Activated T-helper 1 cell treated with anti-CD3 and anti-CD28 coated beads, Interleukin-12 subunit alpha, Interleukin-12 subunit beta, Interleukin-2, Interleukin-4 antibody, amounts not matched to agents 30 ng/mL and 10 ng/mL and 1 ng/mL, durations not matched to agents 14 hours and 24 hours and 36 hours (primary cell): ENCODE results near the gene SLIT3. TPM values are rescaled to one million over a fixed set of nuclear protein-coding genes. Genes with fewer than 3 reads are reported as not detected.

Source experiments
- DNase-seq: peaks from one replicate; pipeline ENCODE4 v3.0.0; 2021; ENCODE audit warnings: low spot score
- H3K27ac Mint-ChIP-seq: one replicate; pipeline ENCODE4 v1.8.0; 2021; ENCODE audit warnings: mild to moderate bottlenecking, mixed read lengths
- H3K27me3 Mint-ChIP-seq: one replicate; pipeline ENCODE4 v1.8.0; 2022; ENCODE audit warnings: mild to moderate bottlenecking, moderate library complexity, mixed read lengths; ENCODE audit not compliant: insufficient read depth
- H3K36me3 Mint-ChIP-seq: one replicate; pipeline ENCODE4 v1.8.0; 2021; ENCODE audit warnings: low read depth, mixed read lengths
- H3K4me1 Mint-ChIP-seq: one replicate; pipeline ENCODE4 v1.8.0; 2021; ENCODE audit warnings: low read depth, mixed read lengths
- H3K4me3 Mint-ChIP-seq: one replicate; pipeline ENCODE4 v1.8.0; 2021; ENCODE audit warnings: mild to moderate bottlenecking, moderate library complexity, mixed read lengths
- H3K9me3 Mint-ChIP-seq: one replicate; pipeline ENCODE4 v1.8.0; 2021; ENCODE audit warnings: mixed read lengths
- intact Hi-C: fragments of 100-400 bp; cut with micrococcal nuclease; formaldehyde crosslinking; loops from one replicate; pipeline ENCODE4 v1.15.1; 2024
- total RNA-seq: library from RNA; stranded (reverse); gene quantifications from 2 replicates; pipeline ENCODE4 v1.2.3, GENCODE V29; 2022

The SLIT3 gene
- total RNA-seq, 1 donor from 2014 or later = 0.03 TPM

DNA sequence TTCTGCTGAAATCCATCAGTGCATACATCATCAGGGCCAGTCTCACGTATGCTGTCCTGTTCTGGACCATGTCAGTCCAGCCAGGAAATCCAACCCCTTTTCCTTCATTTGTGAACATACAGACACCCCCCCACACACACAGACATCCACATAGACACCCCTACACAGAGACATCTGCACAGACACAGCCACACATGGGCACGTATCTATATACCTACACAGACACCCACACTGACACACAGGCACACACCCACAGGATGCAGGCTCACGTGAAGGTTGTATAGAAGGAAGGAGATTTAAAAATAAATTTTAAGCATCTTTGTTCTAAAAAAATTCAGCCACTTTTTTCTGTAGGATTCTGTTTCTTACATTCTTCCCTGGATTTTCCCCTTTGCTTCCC, 325.6 kb downstream of the SLIT3 start:
- no peaks in the 10 kb centered on the region for H3K36me3 Mint-ChIP-seq
- H3K27ac Mint-ChIP-seq = no peak overlapping the region
- no peak overlapping the region for H3K4me3 Mint-ChIP-seq
- H3K4me1 Mint-ChIP-seq = no peaks in the 10 kb centered on the region
- intact Hi-C loops = no loop called here
- H3K9me3 Mint-ChIP-seq = no peaks in the 10 kb centered on the region
- no peak for DNase-seq
- H3K27me3 Mint-ChIP-seq = peaks cover 7% of the 10 kb centered on the region

DNA sequence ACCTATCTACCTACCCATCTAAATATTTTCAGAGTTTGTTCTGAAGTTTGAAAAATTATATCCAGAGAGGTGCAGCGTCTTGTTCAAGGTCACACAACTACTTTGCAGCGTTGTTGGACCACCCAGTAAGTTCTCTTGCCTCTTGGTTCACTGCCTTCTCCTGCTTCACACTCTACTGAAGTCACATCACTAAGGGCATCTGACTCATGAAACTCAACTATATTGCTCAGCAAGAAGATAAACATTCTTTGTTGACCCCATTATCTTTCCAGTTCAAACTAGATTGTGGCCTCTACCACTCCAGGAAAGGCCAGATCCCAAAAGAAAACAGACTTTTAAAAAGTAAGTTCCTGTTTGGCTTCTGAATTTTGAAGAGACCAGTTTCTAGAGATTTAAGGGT, 326.9 kb downstream of the SLIT3 start:
- Mint-ChIP-seq H3K9me3 (no peaks in the 10 kb centered on the region), H3K27ac (no peak overlapping the region), H3K4me1 (no peaks in the 10 kb centered on the region), H3K36me3 (no peaks in the 10 kb centered on the region), H3K4me3 (no peak overlapping the region), H3K27me3 (peaks cover 5% of the 10 kb centered on the region)
- intact Hi-C loops = no loop called here
- no peak for DNase-seq

DNA sequence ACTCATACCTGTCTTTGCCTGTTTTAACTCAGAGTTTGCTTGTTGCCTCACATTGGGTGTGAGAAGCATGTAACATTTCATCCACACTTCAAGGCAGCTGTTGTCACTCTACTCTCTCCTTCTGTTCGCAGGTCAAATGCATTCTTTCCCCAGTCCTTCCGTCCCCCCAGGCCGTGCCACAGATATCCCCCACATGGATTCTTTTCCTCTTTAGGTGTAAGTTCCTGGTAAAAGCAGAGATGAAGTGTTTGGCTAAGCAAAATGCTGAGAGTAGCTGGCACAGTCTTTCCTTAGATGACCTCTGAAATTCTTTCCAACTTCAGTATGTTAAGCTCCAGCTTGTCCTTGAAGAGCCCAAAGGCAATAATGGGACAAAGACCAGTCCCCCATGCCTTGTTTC, 328.2 kb downstream of the SLIT3 start:
- Mint-ChIP-seq H3K36me3 (no peaks in the 10 kb centered on the region), H3K27ac (no peak overlapping the region), H3K27me3 (peaks cover 5% of the 10 kb centered on the region), H3K4me3 (no peak overlapping the region), H3K4me1 (no peaks in the 10 kb centered on the region), H3K9me3 (no peaks in the 10 kb centered on the region)
- intact Hi-C loops = no loop called here
- DNase-seq = no peak

DNA sequence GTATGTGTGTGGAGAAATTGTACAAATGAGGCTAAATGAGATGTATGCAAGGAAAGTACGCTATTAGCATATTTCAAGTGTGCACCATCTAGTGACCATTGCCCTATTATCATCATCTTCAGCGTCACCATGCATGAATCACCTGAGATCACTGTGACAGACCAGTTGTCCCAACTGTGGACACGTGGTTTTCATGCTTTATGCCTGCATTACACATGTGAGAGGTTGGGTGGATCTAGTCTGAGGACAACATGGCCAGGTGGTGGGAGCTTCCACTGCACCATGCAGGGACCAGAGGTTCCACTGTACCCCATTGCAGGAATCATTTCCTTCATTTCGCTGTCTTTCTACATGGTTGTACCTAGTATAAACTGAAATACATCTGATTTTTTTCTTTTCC, 329.8 kb downstream of the SLIT3 start:
- intact Hi-C loops = no loop called here
- Mint-ChIP-seq H3K36me3 (no peaks in the 10 kb centered on the region), H3K27ac (no peak overlapping the region), H3K27me3 (peaks cover 5% of the 10 kb centered on the region), H3K4me1 (no peaks in the 10 kb centered on the region), H3K9me3 (no peaks in the 10 kb centered on the region), H3K4me3 (no peak overlapping the region)
- DNase-seq = no peak

DNA sequence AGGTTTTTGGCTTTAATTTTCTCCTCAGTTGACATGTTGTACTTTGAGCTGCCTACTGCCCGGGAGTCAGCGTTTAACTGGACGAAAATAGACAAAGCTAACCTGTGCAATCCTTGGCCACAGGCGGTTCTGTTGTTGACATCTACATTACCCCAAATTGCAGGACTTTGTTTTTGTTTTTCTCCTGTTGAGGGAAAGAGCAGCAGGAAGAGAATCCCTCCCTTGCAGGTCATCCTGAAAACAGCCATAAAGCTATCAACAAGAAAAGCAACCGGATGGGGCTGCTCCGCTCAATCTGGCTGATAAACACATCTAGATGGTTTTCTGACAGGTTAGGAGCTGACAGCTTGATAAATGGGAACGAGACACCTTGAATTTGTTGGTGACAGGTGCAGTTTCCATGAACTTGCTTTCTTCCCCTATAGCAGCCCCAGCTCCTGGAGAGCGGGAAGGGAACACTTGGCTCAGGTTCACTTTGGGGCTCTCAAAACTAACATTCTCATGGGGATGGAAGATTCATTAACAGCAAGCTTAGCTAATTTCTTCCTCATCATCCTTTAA, 331.5 kb downstream of the SLIT3 start:
- H3K27me3 Mint-ChIP-seq = peaks cover 2% of the 10 kb centered on the region
- H3K36me3 Mint-ChIP-seq = no peaks in the 10 kb centered on the region
- DNase-seq = no peak
- intact Hi-C loops = no loop called here
- H3K27ac Mint-ChIP-seq = no peak overlapping the region
- no peak overlapping the region for H3K4me3 Mint-ChIP-seq
- no peaks in the 10 kb centered on the region for H3K4me1 Mint-ChIP-seq
- no peaks in the 10 kb centered on the region for H3K9me3 Mint-ChIP-seq

DNA sequence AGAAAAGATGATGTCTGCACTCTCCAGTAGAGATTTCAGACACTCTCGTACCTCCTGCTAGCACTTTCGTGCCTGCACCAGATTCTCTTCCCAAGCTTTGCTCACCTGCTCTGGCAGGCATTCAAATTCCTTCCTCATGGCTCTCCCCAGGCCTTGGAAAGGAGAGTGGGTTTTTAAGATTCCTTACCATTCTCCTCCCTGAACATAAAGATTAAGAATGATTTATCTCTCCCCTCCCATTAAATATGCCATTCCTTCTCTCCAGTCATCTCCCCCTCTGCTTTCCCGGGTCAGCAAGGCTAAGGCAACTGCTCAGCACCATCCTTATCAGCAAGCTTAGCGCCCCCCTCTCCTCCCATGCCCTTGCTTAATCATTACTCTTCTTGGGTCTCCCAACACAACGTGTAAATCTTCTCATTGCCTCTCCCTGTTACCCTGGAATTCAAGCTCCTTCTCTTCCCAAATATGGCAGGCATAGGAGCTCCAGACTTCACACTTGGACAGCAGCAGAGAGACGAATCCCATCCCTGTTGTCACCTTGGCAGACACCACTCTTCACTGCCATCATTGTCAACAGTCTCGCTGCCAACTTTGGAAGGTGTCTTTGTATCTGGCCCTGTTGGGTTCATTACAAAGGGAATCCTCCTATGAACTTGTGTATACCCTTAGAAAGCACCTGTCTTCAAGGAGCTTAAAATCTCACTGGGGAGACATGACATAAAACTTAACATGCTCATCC, 332.9 kb downstream of the SLIT3 start:
- Mint-ChIP-seq H3K27me3 (peaks cover 5% of the 10 kb centered on the region), H3K27ac (no peak overlapping the region), H3K4me3 (no peak overlapping the region), H3K4me1 (no peaks in the 10 kb centered on the region), H3K36me3 (no peaks in the 10 kb centered on the region), H3K9me3 (no peaks in the 10 kb centered on the region)
- intact Hi-C loops = no loop called here
- no peak for DNase-seq

DNA sequence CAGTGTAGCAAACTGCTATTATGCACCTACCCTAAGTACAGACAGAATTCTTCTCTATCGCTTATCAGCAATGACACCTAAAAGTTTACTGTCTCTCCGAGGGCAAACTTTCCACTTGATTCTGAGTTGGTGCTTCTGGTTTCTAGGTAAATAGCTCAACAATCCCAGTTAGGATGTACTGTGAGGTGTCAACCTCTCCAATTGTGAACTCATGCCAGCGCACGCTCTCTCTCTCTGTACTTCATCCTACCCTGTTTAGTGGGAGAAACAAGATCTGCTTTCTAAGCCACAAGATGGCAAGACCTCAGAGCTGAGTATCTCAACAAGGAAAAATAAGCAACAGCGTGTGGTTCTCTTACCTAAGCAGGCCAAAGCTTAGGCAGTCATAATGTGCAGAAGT, 335.3 kb downstream of the SLIT3 start:
- Mint-ChIP-seq H3K9me3 (no peaks in the 10 kb centered on the region), H3K27me3 (peaks cover 2% of the 10 kb centered on the region), H3K27ac (no peak overlapping the region), H3K36me3 (no peaks in the 10 kb centered on the region), H3K4me1 (no peaks in the 10 kb centered on the region), H3K4me3 (no peak overlapping the region)
- intact Hi-C loops = no loop called here
- DNase-seq = no peak

DNA sequence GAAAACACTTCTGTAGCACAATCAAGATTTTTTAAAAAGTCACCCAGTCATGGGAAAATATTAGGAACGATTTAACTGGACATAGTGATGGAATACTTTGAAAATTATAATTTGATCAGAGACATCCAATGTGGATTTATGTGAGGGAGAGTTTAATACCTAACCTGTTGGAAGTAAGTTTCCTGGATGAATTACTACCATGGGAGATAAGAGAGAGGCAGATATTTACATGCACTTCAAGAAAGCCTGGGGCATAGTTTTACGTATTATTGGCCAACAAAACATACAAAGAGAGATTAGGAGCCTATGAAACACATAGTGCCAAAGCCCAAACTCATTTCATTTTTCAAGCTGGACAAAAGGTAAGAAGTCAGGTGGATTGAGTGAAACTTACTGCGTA, 336.8 kb downstream of the SLIT3 start:
- no peak overlapping the region for H3K4me3 Mint-ChIP-seq
- no peak for DNase-seq
- no peaks in the 10 kb centered on the region for H3K9me3 Mint-ChIP-seq
- no peaks in the 10 kb centered on the region for H3K4me1 Mint-ChIP-seq
- no peaks in the 10 kb centered on the region for H3K36me3 Mint-ChIP-seq
- H3K27me3 Mint-ChIP-seq = peaks cover 2% of the 10 kb centered on the region
- intact Hi-C loops = no loop called here
- H3K27ac Mint-ChIP-seq = no peak overlapping the region

DNA sequence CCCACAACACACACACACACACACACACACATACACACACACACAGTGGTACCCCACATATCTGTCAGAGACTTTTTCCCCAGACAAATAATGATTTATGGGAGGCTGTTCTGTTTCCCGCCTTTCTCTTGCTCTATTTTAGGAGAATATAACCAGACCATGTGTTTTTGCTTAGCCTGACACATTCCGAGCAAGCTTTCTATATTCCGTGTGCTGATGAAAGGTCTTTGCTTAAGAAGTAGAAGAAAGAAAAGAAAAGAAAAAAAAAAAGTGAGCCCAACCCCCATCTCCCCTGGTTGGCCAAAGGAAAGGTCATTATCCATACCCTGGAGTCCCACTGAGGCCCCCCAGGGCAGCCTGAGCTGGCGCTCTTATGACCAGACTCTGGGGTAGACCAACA, 338.6 kb downstream of the SLIT3 start:
- DNase-seq = no peak
- no peak overlapping the region for H3K27ac Mint-ChIP-seq
- no peaks in the 10 kb centered on the region for H3K36me3 Mint-ChIP-seq
- peaks cover 2% of the 10 kb centered on the region for H3K27me3 Mint-ChIP-seq
- no peak overlapping the region for H3K4me3 Mint-ChIP-seq
- no peaks in the 10 kb centered on the region for H3K4me1 Mint-ChIP-seq
- intact Hi-C loops = no loop called here
- no peaks in the 10 kb centered on the region for H3K9me3 Mint-ChIP-seq

DNA sequence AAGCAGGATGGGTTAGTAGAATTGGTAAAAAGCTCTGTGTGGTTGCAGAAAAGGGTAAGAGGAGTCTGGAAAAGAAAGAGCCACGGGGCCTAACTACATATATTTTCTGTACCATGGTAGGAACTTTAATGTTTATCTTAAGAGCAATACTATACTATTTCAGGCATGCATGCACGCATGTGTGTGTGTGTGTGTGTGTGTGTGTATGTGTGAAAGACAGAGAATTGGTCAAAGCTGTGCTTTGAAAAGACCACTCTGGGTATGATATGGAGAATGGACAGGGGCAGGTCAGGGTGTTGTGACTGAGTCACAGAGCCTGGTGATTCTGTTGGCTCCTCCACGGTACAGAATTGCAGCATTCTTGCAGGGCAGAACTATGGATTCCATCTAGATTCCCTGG, 339.3 kb downstream of the SLIT3 start:
- Mint-ChIP-seq H3K9me3 (no peaks in the 10 kb centered on the region), H3K27ac (no peak overlapping the region), H3K4me1 (no peaks in the 10 kb centered on the region), H3K36me3 (no peaks in the 10 kb centered on the region), H3K4me3 (no peak overlapping the region), H3K27me3 (peaks cover 2% of the 10 kb centered on the region)
- intact Hi-C loops = no loop called here
- no peak for DNase-seq

DNA sequence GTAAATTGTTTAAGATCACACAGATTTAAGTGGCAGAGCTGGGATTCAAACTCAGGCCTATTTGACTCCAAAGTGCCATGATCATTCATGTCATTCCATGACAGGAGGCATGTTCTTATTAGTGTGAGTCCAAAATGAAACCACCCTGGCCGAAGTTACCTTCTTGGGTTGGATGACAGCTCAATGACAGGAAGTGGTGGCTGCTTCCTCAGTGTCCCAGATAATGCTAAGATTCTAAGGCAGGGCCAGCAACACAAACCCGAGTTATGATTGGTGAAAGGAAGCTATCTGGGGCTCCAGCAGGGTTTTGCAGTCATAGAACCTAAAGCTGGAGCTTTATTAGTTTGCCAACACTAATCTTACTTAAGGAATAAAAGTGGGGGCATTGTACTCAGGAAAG, 340.4 kb downstream of the SLIT3 start:
- intact Hi-C loops = no loop called here
- no peak for DNase-seq
- H3K4me3 Mint-ChIP-seq = no peak overlapping the region
- H3K36me3 Mint-ChIP-seq = no peaks in the 10 kb centered on the region
- H3K9me3 Mint-ChIP-seq = no peaks in the 10 kb centered on the region
- no peak overlapping the region for H3K27ac Mint-ChIP-seq
- no peaks in the 10 kb centered on the region for H3K4me1 Mint-ChIP-seq
- H3K27me3 Mint-ChIP-seq = peaks cover 4% of the 10 kb centered on the region

DNA sequence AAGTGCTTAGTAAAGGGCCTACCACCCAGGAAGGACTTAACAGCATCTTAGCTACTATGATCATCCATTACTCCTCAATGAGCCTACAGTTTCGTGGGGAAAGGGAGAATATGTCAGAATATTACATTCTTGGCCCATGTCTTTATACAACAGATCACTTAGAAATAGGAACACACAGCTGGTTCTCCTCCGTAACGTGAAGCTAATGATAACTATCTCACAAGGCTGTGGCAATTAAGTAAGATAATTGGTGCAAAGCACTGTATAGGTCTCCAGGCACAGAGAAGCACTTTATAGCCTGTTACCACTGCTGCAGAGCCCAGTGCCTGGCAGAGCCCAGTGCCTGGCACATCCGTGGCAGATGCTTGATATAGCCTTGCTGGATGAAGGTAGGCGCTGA, 347.6 kb downstream of the SLIT3 start:
- peaks cover 8% of the 10 kb centered on the region for H3K4me1 Mint-ChIP-seq
- H3K27ac Mint-ChIP-seq = no peak overlapping the region
- no peak for DNase-seq
- H3K4me3 Mint-ChIP-seq = no peak overlapping the region
- peaks cover 1% of the 10 kb centered on the region for H3K27me3 Mint-ChIP-seq
- H3K9me3 Mint-ChIP-seq = no peaks in the 10 kb centered on the region
- H3K36me3 Mint-ChIP-seq = no peaks in the 10 kb centered on the region
- intact Hi-C loops = no loop called here

DNA sequence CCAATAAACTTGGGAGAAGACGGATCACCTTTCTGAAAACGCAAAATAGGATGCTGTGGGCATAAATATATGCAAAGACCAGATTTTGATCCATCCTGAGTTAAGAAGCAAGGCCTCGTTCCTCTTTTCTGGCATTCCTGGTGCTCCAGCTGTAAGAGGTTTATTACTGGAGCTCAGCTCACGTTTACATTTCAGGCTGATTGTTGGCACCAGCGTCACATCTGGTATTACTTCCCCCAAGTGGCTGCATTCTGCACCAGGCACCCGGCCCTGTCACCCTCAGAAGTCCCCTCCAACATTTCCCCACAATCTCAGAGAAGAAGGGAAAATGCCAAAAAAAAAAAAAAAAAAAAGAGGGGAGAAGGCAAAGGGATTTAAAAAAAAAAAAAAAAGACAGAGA, 348.7 kb downstream of the SLIT3 start:
- no peak overlapping the region for H3K27ac Mint-ChIP-seq
- H3K9me3 Mint-ChIP-seq = no peaks in the 10 kb centered on the region
- intact Hi-C loops = no loop called here
- peaks cover 1% of the 10 kb centered on the region for H3K27me3 Mint-ChIP-seq
- H3K4me1 Mint-ChIP-seq = peaks cover 8% of the 10 kb centered on the region
- no peaks in the 10 kb centered on the region for H3K36me3 Mint-ChIP-seq
- no peak for DNase-seq
- no peak overlapping the region for H3K4me3 Mint-ChIP-seq

DNA sequence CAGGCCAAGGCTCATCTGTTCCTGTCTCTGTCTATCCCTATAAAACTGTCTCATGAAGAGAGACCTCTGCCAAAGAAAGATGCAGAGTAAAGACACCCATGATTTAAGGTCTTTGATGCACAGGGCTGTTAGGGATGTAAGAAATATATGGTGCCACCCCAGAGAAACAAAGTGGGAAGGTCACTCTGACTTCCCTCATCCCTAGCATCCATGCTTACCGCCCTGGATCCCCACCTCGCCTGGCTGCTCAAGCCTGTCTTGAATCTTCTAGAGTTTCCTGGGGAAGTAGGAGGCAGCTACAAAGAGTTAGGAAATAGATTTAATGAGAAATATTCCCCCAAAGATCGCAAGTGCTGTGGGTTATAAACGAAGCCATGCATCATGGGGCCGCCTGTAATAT, 349.2 kb downstream of the SLIT3 start:
- no peak overlapping the region for H3K4me3 Mint-ChIP-seq
- no peaks in the 10 kb centered on the region for H3K9me3 Mint-ChIP-seq
- H3K36me3 Mint-ChIP-seq = no peaks in the 10 kb centered on the region

More for the DNA sequence above, 349.2 kb downstream of the SLIT3 start:
- no peak for DNase-seq
- H3K4me1 Mint-ChIP-seq = peaks cover 8% of the 10 kb centered on the region
- peaks cover 1% of the 10 kb centered on the region for H3K27me3 Mint-ChIP-seq
- no peak overlapping the region for H3K27ac Mint-ChIP-seq
- intact Hi-C loops = no loop called here
